Germinal center (tissue), 1 donor: ENCODE measurements around the gene RRP7A.
"Not testable (repeated sequence)": the region's sequence is repeated elsewhere in the genome, so short reads cannot be mapped to it uniquely, and the experiment has no call there.

ENCODE experiments used
- DNase-seq: peaks from one replicate; pipeline ENCODE4 v3.0.0; 2012; ENCODE audit warnings: mixed read lengths, low spot score

The RRP7A gene

GRCh38 chr22:42519525-42520401 is at the start of gene RRP7A:
RRP7A (minus strand) TSS chr22:42519796; CDS start chr22:42519786, 10 bp downstream.
- peak; percentile 78 for DNase-seq

- DNase-seq = not testable (repeated sequence)
Measured at GRCh38 chr22:42567950-42568349, 48.4 kb upstream of the RRP7A start.

GRCh38 chr22:42565956-42566355 is 46.4 kb upstream of the RRP7A start:
- no peak for DNase-seq

GRCh38 chr22:42564699-42565098 is 45.1 kb upstream of the RRP7A start:
- no peak for DNase-seq

GRCh38 chr22:42563943-42564342 is 44.3 kb upstream of the RRP7A start:
- not testable (repeated sequence) for DNase-seq

- DNase-seq = no peak
Measured at GRCh38 chr22:42562684-42563083, 43.1 kb upstream of the RRP7A start.

GRCh38 chr22:42562279-42562678 is 42.7 kb upstream of the RRP7A start:
- DNase-seq = peak; percentile 53

GRCh38 chr22:42561856-42562255 is 42.3 kb upstream of the RRP7A start:
- no peak for DNase-seq

- no peak for DNase-seq
Measured at GRCh38 chr22:42560781-42561180, 41.2 kb upstream of the RRP7A start.

GRCh38 chr22:42560381-42560780 is 40.8 kb upstream of the RRP7A start:
- DNase-seq = no peak

GRCh38 chr22:42553475-42554361 is 34.1 kb upstream of the RRP7A start, which contains the start of gene SERHL2:
SERHL2 (plus strand) TSS chr22:42553956; CDS start chr22:42554021, 65 bp downstream.
- peak; percentile 88 for DNase-seq

GRCh38 chr22:42552294-42552647 is 32.7 kb upstream of the RRP7A start:
- not testable (repeated sequence) for DNase-seq

- no peak for DNase-seq
Measured at GRCh38 chr22:42549331-42550060, 29.9 kb upstream of the RRP7A start.

GRCh38 chr22:42548597-42549330 is 29.2 kb upstream of the RRP7A start:
- DNase-seq = no peak

GRCh38 chr22:42548126-42548525 is 28.5 kb upstream of the RRP7A start:
- DNase-seq = not testable (repeated sequence)

- no peak for DNase-seq
Measured at GRCh38 chr22:42547562-42547961, 28.0 kb upstream of the RRP7A start.

- DNase-seq = no peak
Measured at GRCh38 chr22:42544686-42545085, 25.1 kb upstream of the RRP7A start.

GRCh38 chr22:42539236-42539771 is 19.7 kb upstream of the RRP7A start:
- not testable (repeated sequence) for DNase-seq

GRCh38 chr22:42537199-42537831 is 17.7 kb upstream of the RRP7A start:
- not testable (repeated sequence) for DNase-seq

- DNase-seq = not testable (repeated sequence)
Measured at GRCh38 chr22:42536634-42537033, 17.0 kb upstream of the RRP7A start.
